Loucy (cell line): Measurements from ENCODE around the gene ZNF891.

Experiments
- EZH2phosphoT487 ChIP-seq: fragments of 200-600 bp; IDR thresholded peaks from 2 replicates; pipeline ENCODE4 v1.6.1; 2018; ENCODE audit warnings: antibody characterized with exemption, mild to moderate bottlenecking, moderate library complexity, borderline replicate concordance
- TF ChIP-seq, protein P1 (sequence below): fragments of 200-600 bp; sonication (generic); conservative IDR thresholded peaks from 2 replicates; pipeline ENCODE4 v1.5.1; 2014; ENCODE audit warnings: mild to moderate bottlenecking, antibody characterized with exemption, low read length

DNA sequence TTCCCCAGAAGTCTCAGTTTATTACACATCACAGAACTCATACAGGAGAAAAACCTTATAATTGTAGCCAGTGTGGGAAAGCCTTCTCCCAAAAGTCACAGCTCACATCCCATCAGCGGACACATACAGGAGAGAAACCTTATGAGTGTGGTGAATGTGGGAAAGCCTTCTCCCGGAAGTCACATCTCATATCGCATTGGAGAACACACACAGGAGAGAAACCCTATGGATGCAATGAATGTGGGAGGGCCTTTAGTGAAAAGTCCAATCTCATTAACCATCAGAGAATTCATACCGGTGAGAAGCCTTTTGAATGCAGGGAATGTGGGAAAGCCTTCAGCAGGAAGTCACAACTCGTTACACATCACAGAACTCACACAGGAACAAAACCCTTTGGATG lies 72.6 kb downstream of the ZNF891 start:
- TF ChIP-seq, protein P1, sequence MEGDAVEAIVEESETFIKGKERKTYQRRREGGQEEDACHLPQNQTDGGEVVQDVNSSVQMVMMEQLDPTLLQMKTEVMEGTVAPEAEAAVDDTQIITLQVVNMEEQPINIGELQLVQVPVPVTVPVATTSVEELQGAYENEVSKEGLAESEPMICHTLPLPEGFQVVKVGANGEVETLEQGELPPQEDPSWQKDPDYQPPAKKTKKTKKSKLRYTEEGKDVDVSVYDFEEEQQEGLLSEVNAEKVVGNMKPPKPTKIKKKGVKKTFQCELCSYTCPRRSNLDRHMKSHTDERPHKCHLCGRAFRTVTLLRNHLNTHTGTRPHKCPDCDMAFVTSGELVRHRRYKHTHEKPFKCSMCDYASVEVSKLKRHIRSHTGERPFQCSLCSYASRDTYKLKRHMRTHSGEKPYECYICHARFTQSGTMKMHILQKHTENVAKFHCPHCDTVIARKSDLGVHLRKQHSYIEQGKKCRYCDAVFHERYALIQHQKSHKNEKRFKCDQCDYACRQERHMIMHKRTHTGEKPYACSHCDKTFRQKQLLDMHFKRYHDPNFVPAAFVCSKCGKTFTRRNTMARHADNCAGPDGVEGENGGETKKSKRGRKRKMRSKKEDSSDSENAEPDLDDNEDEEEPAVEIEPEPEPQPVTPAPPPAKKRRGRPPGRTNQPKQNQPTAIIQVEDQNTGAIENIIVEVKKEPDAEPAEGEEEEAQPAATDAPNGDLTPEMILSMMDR: no peak
- no peak for TF ChIP-seq EZH2phosphoT487
